ENCODE measurements around the gene AHRR.
"Not testable (repeated sequence)": the region's sequence is repeated elsewhere in the genome, so short reads cannot be mapped to it uniquely, and the experiment has no call there.

The AHRR gene

GRCh38 chr5:475704-476101 is 154.2 kb downstream of the AHRR start:
- no peak for DNase-seq (ENCODE audit: low spot score)

GRCh38 chr5:476102-476813 is 154.7 kb downstream of the AHRR start:
- no peak for DNase-seq (ENCODE audit: low spot score)

- no peak for DNase-seq (ENCODE audit: low spot score)
Measured at GRCh38 chr5:476814-477175, 155.3 kb downstream of the AHRR start.

- DNase-seq (ENCODE audit: low spot score) = no peak
Measured at GRCh38 chr5:477247-477646, 155.7 kb downstream of the AHRR start.

GRCh38 chr5:477871-478270 is 156.4 kb downstream of the AHRR start:
- DNase-seq (ENCODE audit: low spot score) = no peak

- DNase-seq (ENCODE audit: low spot score) = no peak
Measured at GRCh38 chr5:478369-478981, 157.0 kb downstream of the AHRR start.

- DNase-seq (ENCODE audit: low spot score) = no peak
Measured at GRCh38 chr5:478982-479535, 157.5 kb downstream of the AHRR start.

- DNase-seq (ENCODE audit: low spot score) = no peak
Measured at GRCh38 chr5:479566-480319, 158.2 kb downstream of the AHRR start.

- DNase-seq (ENCODE audit: low spot score) = no peak
Measured at GRCh38 chr5:481347-481746, 159.8 kb downstream of the AHRR start.

GRCh38 chr5:482021-482420 is 160.5 kb downstream of the AHRR start:
- DNase-seq (ENCODE audit: low spot score) = no peak

GRCh38 chr5:482506-482905 is 161.0 kb downstream of the AHRR start:
- DNase-seq (ENCODE audit: low spot score) = no peak

GRCh38 chr5:483011-483410 is 161.5 kb downstream of the AHRR start:
- no peak for DNase-seq (ENCODE audit: low spot score)

GRCh38 chr5:483434-484140 is 162.1 kb downstream of the AHRR start:
- DNase-seq (ENCODE audit: low spot score) = no peak

GRCh38 chr5:484556-484955 is 163.0 kb downstream of the AHRR start:
- DNase-seq (ENCODE audit: low spot score) = no peak

- no peak for DNase-seq (ENCODE audit: low spot score)
Measured at GRCh38 chr5:485113-485945, 163.8 kb downstream of the AHRR start.

GRCh38 chr5:485946-486491 is 164.5 kb downstream of the AHRR start:
- DNase-seq (ENCODE audit: low spot score) = no peak

GRCh38 chr5:486597-486996 is 165.1 kb downstream of the AHRR start:
- DNase-seq (ENCODE audit: low spot score) = not testable (repeated sequence)

Measured in COLO829 (cell line).